ENCODE results near the gene ELOB.

DNA sequence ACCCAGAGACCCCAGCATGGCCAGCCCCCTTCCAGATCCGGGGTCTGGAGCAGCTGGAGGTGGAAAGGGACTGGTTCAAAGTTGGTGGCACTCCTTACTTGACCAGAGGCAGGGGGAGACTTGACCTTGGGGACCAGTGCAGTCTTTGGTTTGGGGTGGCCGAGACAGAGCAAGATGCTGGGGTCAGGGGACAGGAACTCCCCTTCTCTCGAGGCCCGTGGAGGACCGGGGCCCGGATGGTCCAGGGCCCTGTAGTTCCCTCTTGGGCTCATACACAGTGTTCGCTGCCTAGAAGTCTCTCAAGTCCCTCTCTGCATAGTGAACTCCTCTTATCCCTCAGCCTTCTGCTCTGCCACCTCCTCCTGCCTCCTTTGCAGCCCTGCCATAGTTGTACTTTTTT lies 10.9 kb upstream of the ELOB start:
- TF ChIP-seq, protein P1, sequence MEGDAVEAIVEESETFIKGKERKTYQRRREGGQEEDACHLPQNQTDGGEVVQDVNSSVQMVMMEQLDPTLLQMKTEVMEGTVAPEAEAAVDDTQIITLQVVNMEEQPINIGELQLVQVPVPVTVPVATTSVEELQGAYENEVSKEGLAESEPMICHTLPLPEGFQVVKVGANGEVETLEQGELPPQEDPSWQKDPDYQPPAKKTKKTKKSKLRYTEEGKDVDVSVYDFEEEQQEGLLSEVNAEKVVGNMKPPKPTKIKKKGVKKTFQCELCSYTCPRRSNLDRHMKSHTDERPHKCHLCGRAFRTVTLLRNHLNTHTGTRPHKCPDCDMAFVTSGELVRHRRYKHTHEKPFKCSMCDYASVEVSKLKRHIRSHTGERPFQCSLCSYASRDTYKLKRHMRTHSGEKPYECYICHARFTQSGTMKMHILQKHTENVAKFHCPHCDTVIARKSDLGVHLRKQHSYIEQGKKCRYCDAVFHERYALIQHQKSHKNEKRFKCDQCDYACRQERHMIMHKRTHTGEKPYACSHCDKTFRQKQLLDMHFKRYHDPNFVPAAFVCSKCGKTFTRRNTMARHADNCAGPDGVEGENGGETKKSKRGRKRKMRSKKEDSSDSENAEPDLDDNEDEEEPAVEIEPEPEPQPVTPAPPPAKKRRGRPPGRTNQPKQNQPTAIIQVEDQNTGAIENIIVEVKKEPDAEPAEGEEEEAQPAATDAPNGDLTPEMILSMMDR (IDR thresholded peaks at IDR 0.05 in 2 of 3, conservative IDR thresholded peaks at IDR 0.05 in 1 of 3; ENCODE audit: control insufficient read depth in 2 of 3, extremely low read depth in 1 of 3, insufficient read depth in 1 of 3, low read depth in 3 of 3, low read length in 3 of 3), result no peak
- TF ChIP-seq BRCA1 (IDR thresholded peaks at IDR 0.05; ENCODE audit: low read depth, low read length), result no peak
- no peak for TF ChIP-seq POLR2A (IDR thresholded peaks at IDR 0.05; ENCODE audit: low read depth, low read length)
- TF ChIP-seq, protein P2, sequence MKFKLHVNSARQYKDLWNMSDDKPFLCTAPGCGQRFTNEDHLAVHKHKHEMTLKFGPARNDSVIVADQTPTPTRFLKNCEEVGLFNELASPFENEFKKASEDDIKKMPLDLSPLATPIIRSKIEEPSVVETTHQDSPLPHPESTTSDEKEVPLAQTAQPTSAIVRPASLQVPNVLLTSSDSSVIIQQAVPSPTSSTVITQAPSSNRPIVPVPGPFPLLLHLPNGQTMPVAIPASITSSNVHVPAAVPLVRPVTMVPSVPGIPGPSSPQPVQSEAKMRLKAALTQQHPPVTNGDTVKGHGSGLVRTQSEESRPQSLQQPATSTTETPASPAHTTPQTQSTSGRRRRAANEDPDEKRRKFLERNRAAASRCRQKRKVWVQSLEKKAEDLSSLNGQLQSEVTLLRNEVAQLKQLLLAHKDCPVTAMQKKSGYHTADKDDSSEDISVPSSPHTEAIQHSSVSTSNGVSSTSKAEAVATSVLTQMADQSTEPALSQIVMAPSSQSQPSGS (IDR thresholded peaks at IDR 0.05; ENCODE audit: low read length), result no peak
- TF ChIP-seq SMC3 (IDR thresholded peaks at IDR 0.05; ENCODE audit: borderline replicate concordance, low read length), result no peak
- no peak for TF ChIP-seq POLR2AphosphoS5 (IDR thresholded peaks at IDR 0.05; ENCODE audit: low read length)
- TF ChIP-seq, protein P3, sequence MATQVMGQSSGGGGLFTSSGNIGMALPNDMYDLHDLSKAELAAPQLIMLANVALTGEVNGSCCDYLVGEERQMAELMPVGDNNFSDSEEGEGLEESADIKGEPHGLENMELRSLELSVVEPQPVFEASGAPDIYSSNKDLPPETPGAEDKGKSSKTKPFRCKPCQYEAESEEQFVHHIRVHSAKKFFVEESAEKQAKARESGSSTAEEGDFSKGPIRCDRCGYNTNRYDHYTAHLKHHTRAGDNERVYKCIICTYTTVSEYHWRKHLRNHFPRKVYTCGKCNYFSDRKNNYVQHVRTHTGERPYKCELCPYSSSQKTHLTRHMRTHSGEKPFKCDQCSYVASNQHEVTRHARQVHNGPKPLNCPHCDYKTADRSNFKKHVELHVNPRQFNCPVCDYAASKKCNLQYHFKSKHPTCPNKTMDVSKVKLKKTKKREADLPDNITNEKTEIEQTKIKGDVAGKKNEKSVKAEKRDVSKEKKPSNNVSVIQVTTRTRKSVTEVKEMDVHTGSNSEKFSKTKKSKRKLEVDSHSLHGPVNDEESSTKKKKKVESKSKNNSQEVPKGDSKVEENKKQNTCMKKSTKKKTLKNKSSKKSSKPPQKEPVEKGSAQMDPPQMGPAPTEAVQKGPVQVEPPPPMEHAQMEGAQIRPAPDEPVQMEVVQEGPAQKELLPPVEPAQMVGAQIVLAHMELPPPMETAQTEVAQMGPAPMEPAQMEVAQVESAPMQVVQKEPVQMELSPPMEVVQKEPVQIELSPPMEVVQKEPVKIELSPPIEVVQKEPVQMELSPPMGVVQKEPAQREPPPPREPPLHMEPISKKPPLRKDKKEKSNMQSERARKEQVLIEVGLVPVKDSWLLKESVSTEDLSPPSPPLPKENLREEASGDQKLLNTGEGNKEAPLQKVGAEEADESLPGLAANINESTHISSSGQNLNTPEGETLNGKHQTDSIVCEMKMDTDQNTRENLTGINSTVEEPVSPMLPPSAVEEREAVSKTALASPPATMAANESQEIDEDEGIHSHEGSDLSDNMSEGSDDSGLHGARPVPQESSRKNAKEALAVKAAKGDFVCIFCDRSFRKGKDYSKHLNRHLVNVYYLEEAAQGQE (IDR thresholded peaks at IDR 0.05; ENCODE audit: low read depth, low read length), result no peak
- TF ChIP-seq JUND (IDR thresholded peaks at IDR 0.05; ENCODE audit: low read depth, low read length), result no peak
- TF ChIP-seq TCF7 (IDR thresholded peaks at IDR 0.05; ENCODE audit: borderline replicate concordance), result no peak
- TF ChIP-seq, protein P4, sequence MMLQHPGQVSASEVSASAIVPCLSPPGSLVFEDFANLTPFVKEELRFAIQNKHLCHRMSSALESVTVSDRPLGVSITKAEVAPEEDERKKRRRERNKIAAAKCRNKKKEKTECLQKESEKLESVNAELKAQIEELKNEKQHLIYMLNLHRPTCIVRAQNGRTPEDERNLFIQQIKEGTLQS (IDR thresholded peaks at IDR 0.05; ENCODE audit: borderline replicate concordance, extremely low read depth, low read depth, low read length), result no peak
- no peak for TF ChIP-seq MYC (IDR thresholded peaks at IDR 0.05; ENCODE audit: insufficient read depth, insufficient read length, insufficient replicate concordance, low read length, severe bottlenecking)
- TF ChIP-seq RCOR1 (conservative IDR thresholded peaks at IDR 0.05; ENCODE audit: low read depth, low read length), result no peak
- TF ChIP-seq SREBF2 (IDR thresholded peaks at IDR 0.05; ENCODE audit: low read length), result no peak
